Adrenal gland (tissue), 12 donors: ENCODE results near the gene FAM200B. TPM values are rescaled to one million over a fixed set of nuclear protein-coding genes. Genes with fewer than 3 reads are reported as not detected.

Experiments
- DNase-seq, 7 donors: peaks; one replicate each; pipeline ENCODE4 v3.0.0-alpha.2; 2019 to 2020
- H3K27ac ChIP-seq, 5 donors: fragments of 200-600 bp; sonication (generic) in 4 of 5; 1 replicate in 3 of 5; 2 replicates in 2 of 5; pipeline versions ENCODE4 v1.5.1 to v1.8.0; 2016 to 2020; ENCODE audit warnings: mild to moderate bottlenecking in 1 of 5
- H3K27me3 ChIP-seq: fragments of 200-600 bp; 2 replicates; pipeline ENCODE4 v1.8.0; 2021
- H3K36me3 ChIP-seq, 2 donors: fragments of 200-600 bp; replicated peaks in 1 of 2; 1 replicate in 1 of 2; 2 replicates in 1 of 2; pipeline versions ENCODE4 v1.5.1 to v1.8.0; 2018 to 2022
- H3K4me1 ChIP-seq, 2 donors: fragments of 200-600 bp; replicated peaks in 1 of 2; 1 replicate in 1 of 2; 2 replicates in 1 of 2; pipeline versions ENCODE4 v1.5.1 to v1.8.0; 2018 to 2021
- H3K4me3 ChIP-seq, 4 donors: fragments of 200-600 bp; sonication (generic) in 3 of 4; one replicate each; pipeline ENCODE4 v1.5.1; 2016 to 2018
- H3K9me3 ChIP-seq, 3 donors: fragments of 200-600 bp; sonication (generic) in 1 of 3; replicated peaks in 1 of 3; 1 replicate in 2 of 3; 2 replicates in 1 of 3; pipeline versions ENCODE4 v1.5.1 to v1.8.0; 2016 to 2021
- POLR2A ChIP-seq, 2 donors: fragments of 450-650 bp; IDR thresholded peaks; one replicate each; pipeline ENCODE4 v1.6.1; 2017; ENCODE audit warnings: antibody characterized with exemption in 2 of 2, mild to moderate bottlenecking in 2 of 2, moderate library complexity in 1 of 2
- WGBS, 4 donors: extraction: QIAGEN DNeasy Blood & Tissue Kit in 2 of 4; methylation state at CpG; one replicate each; pipeline versions ENCODE4 v1.1.5 to v1.1.7; 2013 to 2017; 5-methylcytosine and 5-hydroxymethylcytosine counted together
- intact Hi-C, 2 donors: fragments of 100-400 bp; cut with DNase I; formaldehyde crosslinking; loops; one replicate each; pipeline versions ENCODE4 v1.14.1 to v1.15.0; 2022 to 2023
- polyA plus RNA-seq, 3 donors: library from polyadenylated mRNA; stranded (reverse); fragments of 200-250 nt in 2 of 3; fragments of 350-450 nt in 1 of 3; fragmentation: Illumina TruSeq in 1 of 3; extraction: RNeasy Lipid Tissue Mini Kit (QIAGEN cat#74804) in 1 of 3; gene quantifications; one replicate each; pipeline ENCODE4 v1.2.3, GENCODE V29; 2013 to 2014
- total RNA-seq, 9 donors: library from RNA; depleted of rRNA in 4 of 9; stranded (reverse); fragments of >200 nt in 4 of 9; fragments of 120-200 nt in 1 of 9; fragmentation: NEBNext Ultra II Directional in 1 of 9; extraction: Animal tissue kit (Norgen Biotek cat#: 25700) in 1 of 9; gene quantifications; one replicate each; pipeline versions ENCODE4 v1.1.0 to v1.2.4, GENCODE V29; 2013 to 2023
- TF ChIP-seq, protein P1 (sequence below), 6 experiments: fragments of 450-650 bp in 4 of 6; fragments of 200-600 bp in 2 of 6; sonication (generic) in 1 of 6; IDR thresholded peaks; 1 replicate in 5 of 6; 2 replicates in 1 of 6; pipeline versions ENCODE4 v1.5.1 to v1.8.0; 2016 to 2021; ENCODE audit warnings: antibody characterized with exemption in 6 of 6, mild to moderate bottlenecking in 2 of 6, moderate library complexity in 1 of 6
- donor health status: healthy with polysubstance abuse.
- donor health status: Bipolar disorder and iron deficiency.
- donor health status: DM: yes; HTN: yes; CAD: no.
- donor health status: DM: no; HTN: no; CAD: no.
- donor health status: DM: no; HTN: no; CAD: no.
- donor health status: DM: yes; HTN: yes; CAD: no.

The FAM200B gene
- total and polyA plus RNA-seq, 12 donors = 32.0 to 90.3 (median 61.4) TPM

DNA sequence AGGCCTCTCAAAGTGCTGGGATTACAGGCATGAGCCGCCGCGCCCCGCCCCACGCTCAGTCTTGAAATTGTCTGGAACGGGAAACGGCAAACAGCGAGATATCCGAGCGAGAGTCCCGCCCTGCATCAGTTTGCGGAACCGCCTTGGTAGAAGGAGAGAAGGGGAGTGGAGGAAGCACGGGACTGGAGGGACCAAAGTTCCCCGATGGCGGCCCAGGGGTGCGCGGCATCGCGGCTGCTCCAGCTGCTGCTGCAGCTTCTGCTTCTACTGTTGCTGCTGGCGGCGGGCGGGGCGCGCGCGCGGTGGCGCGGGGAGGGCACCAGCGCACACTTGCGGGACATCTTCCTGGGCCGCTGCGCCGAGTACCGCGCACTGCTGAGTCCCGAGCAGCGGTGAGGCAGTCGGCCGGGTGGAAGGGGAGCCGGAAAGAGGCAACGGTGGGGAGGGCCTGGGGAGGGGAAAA is 21.3 kb downstream of the FAM200B start, which contains the start of gene BST1:
TSS of gene BST1 (plus strand) at position 125 of the 463 bp plus-strand sequence. CDS start at position 205, 80 bp downstream.
- intact Hi-C loops = no loop called here
- peak; percentile 46 to 77 (median 58) for DNase-seq
- Histone ChIP-seq H3K4me1 (peaks cover 0 to 6% of the 10 kb centered on the region in 2 donors), H3K27ac (peak within 1 kb of the TSS in 2 of 5 donors; percentile 2 to 3), H3K9me3 (no peaks in the 10 kb centered on the region), H3K4me3 (peak within 1 kb of the TSS in 2 of 4 donors; percentile 33 to 61), H3K27me3 (no peaks in the 10 kb centered on the region), H3K36me3 (no peaks in the 10 kb centered on the region)
- 1% methylated on average over 22 to 43 of the region's 43 CpGs for WGBS, 4 donors
- TF ChIP-seq, protein P1, sequence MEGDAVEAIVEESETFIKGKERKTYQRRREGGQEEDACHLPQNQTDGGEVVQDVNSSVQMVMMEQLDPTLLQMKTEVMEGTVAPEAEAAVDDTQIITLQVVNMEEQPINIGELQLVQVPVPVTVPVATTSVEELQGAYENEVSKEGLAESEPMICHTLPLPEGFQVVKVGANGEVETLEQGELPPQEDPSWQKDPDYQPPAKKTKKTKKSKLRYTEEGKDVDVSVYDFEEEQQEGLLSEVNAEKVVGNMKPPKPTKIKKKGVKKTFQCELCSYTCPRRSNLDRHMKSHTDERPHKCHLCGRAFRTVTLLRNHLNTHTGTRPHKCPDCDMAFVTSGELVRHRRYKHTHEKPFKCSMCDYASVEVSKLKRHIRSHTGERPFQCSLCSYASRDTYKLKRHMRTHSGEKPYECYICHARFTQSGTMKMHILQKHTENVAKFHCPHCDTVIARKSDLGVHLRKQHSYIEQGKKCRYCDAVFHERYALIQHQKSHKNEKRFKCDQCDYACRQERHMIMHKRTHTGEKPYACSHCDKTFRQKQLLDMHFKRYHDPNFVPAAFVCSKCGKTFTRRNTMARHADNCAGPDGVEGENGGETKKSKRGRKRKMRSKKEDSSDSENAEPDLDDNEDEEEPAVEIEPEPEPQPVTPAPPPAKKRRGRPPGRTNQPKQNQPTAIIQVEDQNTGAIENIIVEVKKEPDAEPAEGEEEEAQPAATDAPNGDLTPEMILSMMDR (IDR thresholded peaks at IDR 0.05) = no peak
- TF ChIP-seq POLR2A (IDR thresholded peaks at IDR 0.05) = no peak

DNA sequence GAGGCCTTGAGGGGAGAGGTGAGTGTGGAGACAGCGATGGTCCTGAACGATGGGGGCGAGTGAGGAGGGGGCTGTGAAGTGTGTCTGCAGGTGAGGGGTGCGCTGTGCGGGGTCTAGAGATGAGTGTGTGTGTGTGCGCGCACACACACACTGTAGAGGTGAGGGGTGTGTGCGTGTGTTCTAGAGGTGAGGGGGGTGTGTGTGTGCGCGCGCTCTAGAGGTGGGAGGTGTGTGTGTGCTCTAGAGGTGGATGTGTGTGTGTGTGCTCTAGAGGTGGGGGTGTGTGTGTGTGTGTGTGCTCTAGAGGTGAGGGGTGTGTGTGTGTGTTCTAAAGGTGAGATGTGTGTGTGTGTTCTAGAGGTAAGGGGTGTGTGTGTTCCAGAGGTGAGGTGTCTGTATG is 21.8 kb downstream of the FAM200B start:
- WGBS, 4 donors = 80 to 87% (median 81%) methylated on average over 11 of the region's 11 CpGs
- Histone ChIP-seq H3K27ac (peak overlapping the region in 1 of 5 donors; percentile 2), H3K4me1 (peaks cover 0 to 6% of the 10 kb centered on the region in 2 donors), H3K27me3 (no peaks in the 10 kb centered on the region), H3K9me3 (no peaks in the 10 kb centered on the region), H3K36me3 (no peaks in the 10 kb centered on the region), H3K4me3 (peak overlapping the region in 2 of 4 donors; percentile 33 to 61)
- TF ChIP-seq, protein P1 (IDR thresholded peaks at IDR 0.05) = no peak
- no peak for TF ChIP-seq POLR2A (IDR thresholded peaks at IDR 0.05)
- no peak for DNase-seq
- intact Hi-C loops = no loop called here

DNA sequence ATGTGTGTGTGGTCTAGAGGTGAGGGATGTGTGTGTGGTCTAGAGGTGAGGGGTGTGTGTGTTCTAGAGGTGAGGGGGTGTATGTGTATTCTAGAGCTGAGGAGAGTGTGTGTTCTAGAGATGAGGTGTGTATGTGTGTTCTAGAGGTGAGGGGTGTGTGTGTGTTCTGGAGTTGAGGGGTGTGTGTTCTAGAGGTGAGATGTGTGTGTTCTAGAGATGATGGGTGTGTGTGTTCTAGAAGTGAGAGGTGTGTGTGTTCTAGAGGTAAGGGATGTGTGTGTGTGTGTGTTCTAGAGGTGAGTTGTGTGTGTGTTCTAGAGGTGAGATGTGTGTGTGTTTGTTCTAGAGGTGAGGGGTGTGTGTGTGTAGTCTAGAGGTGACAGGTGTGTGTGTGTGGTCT is 22.5 kb downstream of the FAM200B start:
- H3K36me3 ChIP-seq = no peaks in the 10 kb centered on the region
- DNase-seq = no peak
- no peaks in the 10 kb centered on the region for H3K9me3 ChIP-seq
- no peaks in the 10 kb centered on the region for H3K27me3 ChIP-seq
- no peak overlapping the region for H3K27ac ChIP-seq
- H3K4me1 ChIP-seq = peaks cover 0 to 6% of the 10 kb centered on the region in 2 donors
- TF ChIP-seq, protein P1 (IDR thresholded peaks at IDR 0.05) = no peak
- TF ChIP-seq POLR2A (IDR thresholded peaks at IDR 0.05) = no peak
- no peak overlapping the region for H3K4me3 ChIP-seq
- intact Hi-C loops = no loop called here

DNA sequence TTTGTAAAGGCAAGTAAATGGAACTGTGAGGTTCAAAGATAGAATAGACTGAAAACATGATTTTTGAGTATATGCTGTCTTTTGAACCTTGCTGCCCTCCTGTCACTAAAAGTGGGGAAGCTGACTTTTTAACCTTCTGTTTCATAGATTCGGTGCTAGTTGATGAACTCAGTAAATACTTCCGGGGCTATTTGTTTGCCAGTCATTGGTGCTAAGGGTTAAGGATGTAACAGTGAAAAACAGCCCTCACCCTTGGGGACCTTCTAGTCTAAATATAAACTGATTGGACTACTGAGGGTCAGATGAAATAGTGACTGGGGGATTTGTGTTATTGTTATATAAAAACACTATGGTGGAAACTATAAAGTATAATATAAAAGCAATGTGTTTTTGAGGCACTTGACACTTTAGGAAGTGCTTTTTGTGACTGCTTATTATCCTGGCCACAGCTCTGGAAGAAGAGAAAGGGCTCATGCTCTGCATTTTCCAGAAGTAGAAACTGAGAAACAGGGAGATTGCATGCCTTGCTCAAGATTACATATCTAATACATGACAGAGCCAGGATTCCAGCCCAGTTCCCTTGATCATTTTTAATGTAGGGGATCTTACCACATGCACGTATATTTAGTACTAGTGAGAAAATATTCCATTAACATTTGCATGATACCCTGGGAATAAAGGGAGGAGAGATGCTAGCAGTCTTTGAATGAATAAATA is 25.2 kb downstream of the FAM200B start:
- intact Hi-C loops = no loop called here
- Histone ChIP-seq H3K4me1 (peaks cover 0 to 6% of the 10 kb centered on the region in 2 donors), H3K9me3 (no peaks in the 10 kb centered on the region), H3K27ac (no peak overlapping the region), H3K4me3 (no peak overlapping the region), H3K36me3 (no peaks in the 10 kb centered on the region), H3K27me3 (no peaks in the 10 kb centered on the region)
- TF ChIP-seq, protein P1 (IDR thresholded peaks at IDR 0.05) = no peak
- TF ChIP-seq POLR2A (IDR thresholded peaks at IDR 0.05) = no peak
- no peak for DNase-seq
- 46 to 54% (median 53%) methylated on average over 3 of the region's 3 CpGs for WGBS, 4 donors
